Measurements from ENCODE around the gene AFG1L.
"Not testable (repeated sequence)": the region's sequence is repeated elsewhere in the genome, so short reads cannot be mapped to it uniquely, and the experiment has no call there.

DNA sequence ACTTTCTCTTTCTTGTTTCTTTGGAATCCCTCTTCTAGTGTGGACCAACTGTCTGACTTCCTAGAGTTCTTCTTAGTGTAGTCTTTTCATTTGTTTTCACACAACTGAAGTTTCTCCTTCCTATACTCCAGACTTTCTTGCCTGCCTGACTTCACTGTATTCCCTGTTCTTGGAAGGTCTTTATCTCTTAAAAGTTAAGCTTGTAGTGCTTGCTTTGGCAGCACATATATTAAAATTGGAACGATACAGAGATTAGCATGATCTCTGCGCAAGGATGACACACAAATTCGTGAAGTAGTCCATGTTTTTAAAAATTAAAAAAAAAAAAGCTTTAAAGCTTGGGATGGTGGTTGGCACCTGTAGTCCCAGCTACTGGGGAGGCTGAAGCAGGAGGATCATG is 2.3 kb upstream of the AFG1L start:
- not testable (repeated sequence) for TF ChIP-seq CTCF (IDR thresholded peaks at IDR 0.05; ENCODE audit: low read depth, low read length, missing input control); RAD21 (IDR thresholded peaks at IDR 0.05); TAF1 (conservative IDR thresholded peaks at IDR 0.05); YY1 (IDR thresholded peaks at IDR 0.05); NR2F2 (IDR thresholded peaks at IDR 0.05); SP1 (IDR thresholded peaks at IDR 0.05)

Measured in liver (tissue), 3 donors.